GM21529 (cell line): ENCODE results near the gene POP4.

Experiments used
- ATAC-seq: cut with Tn5 transposase; IDR thresholded peaks from one replicate; pipeline ENCODE4 v1.9.1; 2021; ENCODE audit not compliant: unreplicated experiment

POP4 gene

DNA sequence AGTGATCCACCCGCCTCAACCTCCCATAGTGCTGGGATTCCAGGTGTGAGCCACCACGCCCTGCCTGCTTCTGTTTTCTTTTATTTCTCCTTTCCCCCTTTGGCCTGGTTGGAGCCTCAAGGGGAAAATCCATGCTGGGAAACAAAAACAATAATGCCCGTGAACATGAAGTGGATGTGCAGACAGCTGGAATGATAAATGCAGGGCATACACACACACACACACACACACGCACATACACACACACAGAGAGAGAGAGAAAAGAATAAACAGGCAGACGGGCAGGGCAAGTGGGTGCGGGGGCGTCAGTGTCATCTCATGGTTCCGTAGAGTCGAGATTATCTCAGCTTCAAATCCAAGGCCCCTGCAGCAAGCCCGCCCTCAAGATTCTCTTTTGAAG, 54.8 kb downstream of the POP4 start:
- ATAC-seq = no peak

DNA sequence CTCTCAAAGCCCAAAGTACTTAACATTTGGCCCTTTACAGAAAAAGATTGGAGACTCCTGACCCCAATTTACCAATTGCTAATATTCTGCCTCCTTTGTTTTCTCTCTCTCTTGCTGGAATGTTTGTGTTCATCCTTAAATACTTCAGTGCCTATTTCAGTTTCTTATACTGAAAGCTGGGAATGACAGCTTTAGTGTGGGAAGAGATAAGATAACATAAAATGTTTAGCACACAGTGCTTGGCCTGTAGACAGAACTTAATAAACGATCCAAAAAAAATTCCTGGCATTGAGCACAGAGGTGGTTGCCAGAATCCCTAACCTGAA, 56.2 kb downstream of the POP4 start:
- ATAC-seq = no peak

DNA sequence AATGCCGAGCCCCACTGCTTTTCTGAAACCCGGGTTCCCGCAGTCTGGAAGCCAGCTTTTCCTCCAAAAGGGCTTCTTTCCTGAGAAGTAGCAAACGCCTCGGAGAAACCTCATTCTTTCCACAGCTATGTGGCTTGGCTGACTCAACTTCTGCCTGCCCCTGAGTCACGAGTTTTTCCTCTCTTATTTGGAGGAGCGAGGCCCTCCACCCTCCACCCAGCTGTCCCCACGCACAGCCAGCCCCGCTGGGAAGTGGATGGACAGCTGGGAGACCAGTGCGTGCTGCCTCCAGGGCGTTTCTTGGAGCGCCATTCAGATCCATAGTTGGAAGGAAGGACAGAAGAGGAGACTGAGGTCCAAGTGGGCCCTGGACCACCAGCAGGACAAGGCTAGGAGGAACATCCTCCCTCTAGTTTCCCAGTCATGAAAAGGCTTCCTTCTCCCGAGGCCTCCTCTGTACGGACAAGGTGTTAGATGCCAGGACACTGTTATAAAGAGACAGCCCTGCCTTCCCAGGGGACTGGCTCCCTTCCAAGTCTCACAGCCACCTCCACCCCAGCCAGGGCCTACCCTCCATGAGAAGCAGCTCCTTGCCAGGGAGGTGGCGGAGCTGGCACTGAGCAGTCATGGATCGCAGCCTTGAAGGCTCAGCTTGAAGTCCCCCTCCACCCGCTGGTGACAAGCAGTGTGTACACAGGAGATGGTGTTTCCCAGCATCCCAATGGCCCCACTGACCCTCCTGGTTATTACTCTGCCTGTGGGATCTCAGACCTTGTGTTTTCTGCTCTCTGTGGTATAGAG, 56.7 kb downstream of the POP4 start:
- no peak for ATAC-seq

DNA sequence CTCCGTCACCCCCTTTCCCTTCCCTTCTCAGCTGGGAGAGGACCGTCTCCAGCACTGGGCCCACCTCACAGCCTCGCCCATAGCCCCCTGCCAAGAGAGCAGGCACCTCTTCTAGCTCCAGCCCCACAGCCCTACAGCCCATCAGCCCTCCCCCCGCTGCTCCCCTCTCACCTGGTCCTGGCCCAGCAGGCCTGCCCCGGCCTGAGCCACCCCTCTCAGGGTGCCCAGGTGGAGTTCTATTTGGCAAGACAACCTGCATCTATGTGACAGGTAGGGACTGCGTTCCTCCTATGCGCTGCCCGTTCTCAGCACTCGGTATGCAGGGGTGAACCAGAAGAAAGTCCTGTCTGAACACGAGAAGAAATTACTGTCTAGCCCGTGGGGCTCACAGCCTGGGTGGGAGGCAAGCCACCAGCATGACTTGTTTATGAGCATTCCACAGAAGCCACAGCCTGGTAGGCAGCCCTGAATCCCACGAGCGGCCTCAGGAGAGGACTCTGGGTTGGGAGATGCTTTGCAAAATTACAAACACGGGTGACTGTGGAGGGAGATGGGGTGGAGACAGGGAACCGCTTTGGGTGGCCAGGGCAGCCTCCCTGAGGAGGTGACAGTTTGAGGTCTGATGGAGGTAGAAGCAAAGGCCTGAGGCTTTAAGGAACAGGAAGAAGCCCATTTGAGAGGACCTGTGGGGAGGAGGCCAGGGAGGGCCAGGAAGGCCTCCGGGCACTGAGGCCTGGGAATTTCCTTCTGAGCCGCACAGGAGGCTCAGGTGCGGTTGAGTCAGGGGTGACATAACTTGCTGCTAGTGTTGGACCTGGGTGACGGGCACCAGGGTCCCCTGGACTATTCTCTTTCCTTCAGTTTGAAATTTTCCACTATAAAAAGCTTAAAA, 58.0 kb downstream of the POP4 start:
- no peak for ATAC-seq

DNA sequence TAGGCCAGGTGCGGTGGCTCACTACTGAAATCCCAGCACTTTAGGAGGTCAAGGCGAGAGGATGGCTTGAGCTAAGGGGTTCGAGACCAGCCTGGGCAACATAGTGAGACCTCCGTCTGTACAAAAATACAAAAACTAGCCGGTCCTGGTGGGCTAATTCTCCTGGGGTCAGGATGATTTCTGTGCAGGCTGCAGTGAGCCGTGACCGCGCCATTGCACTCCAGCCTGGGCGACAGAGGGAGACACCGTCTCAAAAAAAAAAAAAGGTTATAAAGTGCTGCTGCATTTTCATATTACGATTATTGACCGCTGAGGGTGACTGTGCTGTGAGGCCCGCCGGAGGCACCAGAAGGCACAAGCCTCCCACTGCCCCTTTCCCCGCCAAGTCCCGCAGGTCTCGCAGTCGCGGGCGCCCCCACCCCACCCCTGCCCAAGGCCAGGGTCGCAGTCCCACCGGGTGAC, 58.7 kb downstream of the POP4 start:
- ATAC-seq = no peak

DNA sequence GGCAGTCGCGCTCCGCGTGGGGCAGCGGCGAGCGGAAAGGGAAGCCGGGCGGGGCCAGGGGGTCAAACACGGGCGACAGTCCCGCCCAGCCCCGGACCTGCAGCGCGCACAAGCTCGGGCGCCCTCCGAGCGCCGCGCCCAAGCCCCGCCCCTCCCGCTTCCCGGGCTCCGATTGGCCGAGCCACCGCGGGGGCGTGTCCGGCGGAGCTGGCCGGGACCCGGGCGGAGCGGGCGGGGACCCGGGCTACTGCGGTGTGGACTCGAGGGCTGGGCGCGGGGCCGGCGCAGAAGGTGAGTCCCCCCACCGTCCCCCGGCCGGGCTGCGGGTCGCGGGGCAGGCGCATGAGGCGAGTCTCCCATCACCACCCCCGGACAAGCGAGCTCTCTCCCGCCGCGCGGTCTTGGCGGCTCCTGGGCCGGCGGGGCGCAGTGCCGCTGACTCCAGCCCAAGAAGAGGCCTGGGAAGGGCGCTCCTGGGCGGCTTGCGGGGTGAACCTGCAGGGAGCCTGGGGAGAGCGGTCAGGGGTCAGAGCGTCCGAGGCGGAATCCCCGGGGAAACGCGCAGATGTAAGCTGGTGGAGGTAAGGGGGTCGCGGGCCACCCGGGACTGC, 59.2 kb downstream of the POP4 start, which contains the start of gene PLEKHF1:
Gene PLEKHF1, plus strand, starts transcription at position 247 of the 611 bp plus-strand sequence. CDS start 8,379 bp downstream, outside the sequence.
- ATAC-seq = peak; percentile 88

DNA sequence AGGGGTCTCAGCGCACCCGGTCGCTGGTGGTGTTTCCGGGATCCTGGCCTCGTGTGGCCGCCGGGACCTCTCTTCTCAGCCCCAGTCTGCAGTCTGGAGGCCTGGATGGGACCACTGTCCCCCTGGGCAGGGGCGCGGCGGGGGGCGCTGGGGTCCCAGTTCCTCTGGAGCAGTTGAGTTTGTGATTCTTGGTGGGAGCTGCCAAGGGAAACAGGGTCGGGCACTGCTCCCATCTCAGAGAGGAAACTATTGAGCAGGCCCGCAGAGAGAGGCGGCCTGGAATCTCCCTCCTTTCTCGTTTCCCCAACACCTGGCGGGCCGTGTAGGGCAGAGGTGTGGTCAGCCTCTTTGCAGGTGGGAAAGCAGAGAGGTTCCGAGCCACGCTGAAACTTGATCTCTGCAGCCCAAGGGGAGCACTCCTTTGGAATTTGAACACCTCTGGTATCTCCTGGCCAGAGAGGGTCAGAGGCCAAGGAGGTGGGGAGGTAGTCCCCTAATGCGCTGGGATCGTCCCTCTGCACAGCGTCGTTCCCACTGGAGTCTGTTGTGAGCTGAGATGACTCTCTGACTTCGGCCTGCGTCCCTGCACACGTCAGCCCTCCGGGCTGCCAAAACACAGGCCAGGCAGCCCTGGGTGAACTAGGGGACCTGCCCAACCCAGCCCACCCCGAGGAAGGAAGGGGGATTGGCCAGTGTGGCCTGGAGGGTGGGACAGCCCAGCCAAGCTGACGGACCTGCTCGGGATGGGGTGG, 59.9 kb downstream of the POP4 start:
- peak; percentile 15 for ATAC-seq
